ENCODE measurements around the gene UNK. TPM values are rescaled to one million over a fixed set of nuclear protein-coding genes. Genes with fewer than 3 reads are reported as not detected.

UNK gene
- total RNA-seq, 1 donor from 2014 or later, result 16.7 TPM

DNA sequence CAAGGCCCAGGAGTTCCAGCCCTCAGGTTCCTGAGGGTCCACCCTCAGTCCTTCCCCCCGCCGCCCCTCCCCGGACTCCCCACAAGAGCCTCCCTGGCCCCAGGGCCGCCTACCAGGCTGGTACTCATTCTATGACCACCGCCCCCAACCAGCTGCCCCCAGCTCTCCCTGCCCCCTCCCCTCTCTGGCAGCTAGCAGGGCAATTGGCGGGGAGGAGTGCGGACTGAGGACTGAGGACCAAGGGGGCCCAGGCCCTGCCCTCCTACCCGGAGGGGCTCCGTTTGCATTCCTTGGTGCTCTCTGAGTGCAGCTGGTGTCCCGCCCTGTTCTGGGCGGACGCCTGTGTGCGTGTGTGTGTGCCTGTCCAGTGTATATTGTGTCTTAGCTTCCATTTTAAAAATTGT, 40.5 kb downstream of the UNK start:
- Mint-ChIP-seq H3K27ac (ENCODE audit: unreplicated experiment) (no peak overlapping the region), H3K4me1 (ENCODE audit: low read depth, unreplicated experiment) (no peaks in the 10 kb centered on the region), H3K4me3 (ENCODE audit: unreplicated experiment) (no peak overlapping the region), H3K27me3 (ENCODE audit: low read depth, unreplicated experiment) (no peaks in the 10 kb centered on the region), H3K9me3 (ENCODE audit: unreplicated experiment) (no peaks in the 10 kb centered on the region), H3K36me3 (ENCODE audit: low read depth, unreplicated experiment) (peaks cover 6% of the 10 kb centered on the region)
- Histone ChIP-seq H3K27me3 (ENCODE audit: insufficient read depth, low read length) (no peaks in the 10 kb centered on the region), H4K20me1 (ENCODE audit: insufficient read depth, low read length) (no peaks in the 10 kb centered on the region), H3K9me3 (ENCODE audit: insufficient read depth, low read depth, low read length) (no peaks in the 10 kb centered on the region), H3K36me3 (ENCODE audit: insufficient read depth, low read length) (peaks cover 4% of the 10 kb centered on the region), H3K4me2 (ENCODE audit: low read length) (no peak overlapping the region), H3K79me2 (ENCODE audit: insufficient read depth, low read length) (no peaks in the 10 kb centered on the region), H2AFZ (ENCODE audit: low read depth, low read length) (no peak overlapping the region), H3K4me3 (ENCODE audit: insufficient read depth, low read depth, low read length) (no peak overlapping the region), H3K4me1 (ENCODE audit: insufficient read depth, low read length) (peaks cover 13% of the 10 kb centered on the region), H3K27ac (ENCODE audit: low read depth, low read length) (no peak overlapping the region), H3K9ac (ENCODE audit: low read length) (no peak overlapping the region)
- FAIRE-seq, result no peak
- DNase-seq (ENCODE audit: low read depth), result no peak
- TF ChIP-seq EZH2 (IDR thresholded peaks at IDR 0.05; ENCODE audit: insufficient read depth, low read length), result no peak

DNA sequence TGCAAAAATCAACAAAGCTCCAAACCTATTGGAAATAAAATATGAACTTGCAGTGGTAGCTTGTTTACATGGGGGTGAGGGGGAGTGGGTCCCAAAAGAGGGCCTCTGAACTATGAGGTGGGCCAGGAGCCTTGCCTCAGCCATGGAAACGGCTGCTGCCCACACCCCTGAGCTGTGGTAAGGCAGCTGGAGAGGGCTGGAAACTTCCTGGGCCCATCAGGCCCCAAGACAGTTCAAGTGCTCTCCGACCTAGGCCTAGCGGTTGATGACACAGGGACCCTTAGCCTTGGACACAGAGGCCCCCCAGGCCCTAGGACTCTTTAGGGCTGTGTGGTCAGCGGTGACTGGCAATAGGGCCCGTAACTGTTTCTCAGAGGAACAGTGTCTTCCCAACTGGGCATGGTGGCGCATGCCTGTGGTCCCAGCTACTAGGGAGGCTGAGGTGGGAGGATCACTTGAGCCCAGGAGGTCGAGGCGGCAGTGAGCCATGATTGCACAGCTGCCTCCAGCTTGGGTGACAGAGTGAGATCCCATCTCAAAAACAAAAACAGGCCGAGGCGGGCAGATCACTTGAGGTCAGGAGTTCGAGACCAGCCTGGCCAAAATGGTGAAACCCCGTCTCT, 41.3 kb downstream of the UNK start:
- H4K20me1 ChIP-seq (ENCODE audit: insufficient read depth, low read length), result no peaks in the 10 kb centered on the region
- H3K27ac Mint-ChIP-seq (ENCODE audit: unreplicated experiment), result no peak overlapping the region
- no peaks in the 10 kb centered on the region for H3K9me3 ChIP-seq (ENCODE audit: insufficient read depth, low read depth, low read length)
- H2AFZ ChIP-seq (ENCODE audit: low read depth, low read length), result no peak overlapping the region
- TF ChIP-seq EZH2 (IDR thresholded peaks at IDR 0.05; ENCODE audit: insufficient read depth, low read length), result no peak
- TF ChIP-seq, protein P1, sequence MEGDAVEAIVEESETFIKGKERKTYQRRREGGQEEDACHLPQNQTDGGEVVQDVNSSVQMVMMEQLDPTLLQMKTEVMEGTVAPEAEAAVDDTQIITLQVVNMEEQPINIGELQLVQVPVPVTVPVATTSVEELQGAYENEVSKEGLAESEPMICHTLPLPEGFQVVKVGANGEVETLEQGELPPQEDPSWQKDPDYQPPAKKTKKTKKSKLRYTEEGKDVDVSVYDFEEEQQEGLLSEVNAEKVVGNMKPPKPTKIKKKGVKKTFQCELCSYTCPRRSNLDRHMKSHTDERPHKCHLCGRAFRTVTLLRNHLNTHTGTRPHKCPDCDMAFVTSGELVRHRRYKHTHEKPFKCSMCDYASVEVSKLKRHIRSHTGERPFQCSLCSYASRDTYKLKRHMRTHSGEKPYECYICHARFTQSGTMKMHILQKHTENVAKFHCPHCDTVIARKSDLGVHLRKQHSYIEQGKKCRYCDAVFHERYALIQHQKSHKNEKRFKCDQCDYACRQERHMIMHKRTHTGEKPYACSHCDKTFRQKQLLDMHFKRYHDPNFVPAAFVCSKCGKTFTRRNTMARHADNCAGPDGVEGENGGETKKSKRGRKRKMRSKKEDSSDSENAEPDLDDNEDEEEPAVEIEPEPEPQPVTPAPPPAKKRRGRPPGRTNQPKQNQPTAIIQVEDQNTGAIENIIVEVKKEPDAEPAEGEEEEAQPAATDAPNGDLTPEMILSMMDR (IDR thresholded peaks at IDR 0.05; ENCODE audit: insufficient read depth, low read depth, low read length), result no peak
- H3K4me3 ChIP-seq (ENCODE audit: insufficient read depth, low read depth, low read length), result no peak overlapping the region
- H3K4me1 ChIP-seq (ENCODE audit: insufficient read depth, low read length), result peaks cover 13% of the 10 kb centered on the region
- no peaks in the 10 kb centered on the region for H3K9me3 Mint-ChIP-seq (ENCODE audit: unreplicated experiment)
- peaks cover under 1% of the 10 kb centered on the region for H3K36me3 ChIP-seq (ENCODE audit: insufficient read depth, low read length)
- peaks cover 5% of the 10 kb centered on the region for H3K36me3 Mint-ChIP-seq (ENCODE audit: low read depth, unreplicated experiment)
- no peaks in the 10 kb centered on the region for H3K27me3 Mint-ChIP-seq (ENCODE audit: low read depth, unreplicated experiment)
- H3K9ac ChIP-seq (ENCODE audit: low read length), result no peak overlapping the region
- no peak overlapping the region for H3K27ac ChIP-seq (ENCODE audit: low read depth, low read length)
- no peaks in the 10 kb centered on the region for H3K4me1 Mint-ChIP-seq (ENCODE audit: low read depth, unreplicated experiment)
- H3K4me2 ChIP-seq (ENCODE audit: low read length), result no peak overlapping the region
- FAIRE-seq, result no peak
- H3K4me3 Mint-ChIP-seq (ENCODE audit: unreplicated experiment), result no peak overlapping the region
- H3K27me3 ChIP-seq (ENCODE audit: insufficient read depth, low read length), result no peaks in the 10 kb centered on the region
- no peaks in the 10 kb centered on the region for H3K79me2 ChIP-seq (ENCODE audit: insufficient read depth, low read length)
- DNase-seq (ENCODE audit: low read depth), result no peak

DNA sequence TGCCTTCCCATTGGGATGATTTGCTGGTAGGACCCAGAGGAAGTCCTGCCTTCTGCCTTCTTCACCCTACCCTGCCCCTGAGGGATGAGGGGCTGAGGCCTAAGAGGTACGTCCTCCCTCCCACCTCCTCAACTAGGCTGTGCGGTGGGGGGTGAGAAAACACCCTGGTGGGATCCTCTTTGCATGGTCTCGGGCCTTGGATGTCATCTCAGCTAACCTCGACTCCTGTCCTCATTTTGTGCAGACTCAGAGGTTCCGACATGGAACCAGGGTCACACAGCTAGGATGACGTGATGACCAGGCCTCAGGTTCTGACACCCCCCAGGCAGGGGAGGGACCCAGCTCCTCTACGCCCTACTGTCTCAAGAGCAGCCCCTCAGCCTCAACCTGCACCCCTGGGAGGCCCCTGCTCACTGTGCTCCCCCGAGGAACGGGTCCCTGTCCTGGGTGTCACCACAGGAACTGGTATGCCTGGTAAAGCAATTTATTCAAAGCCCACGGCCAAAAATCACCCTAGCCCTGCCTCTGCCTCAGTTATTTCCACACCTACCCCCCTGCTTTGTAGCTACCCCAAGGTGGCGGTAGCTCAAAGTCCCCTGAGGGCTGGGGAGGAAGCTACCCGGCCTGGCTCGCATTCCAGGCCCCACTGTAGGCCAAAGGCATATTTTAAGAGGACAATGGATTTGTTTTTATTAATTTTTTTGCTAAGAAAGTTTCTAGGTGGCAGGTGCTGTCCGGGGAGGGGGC, 42.1 kb downstream of the UNK start:
- no peak overlapping the region for H3K27ac Mint-ChIP-seq (ENCODE audit: unreplicated experiment)
- no peak for FAIRE-seq
- Histone ChIP-seq H3K9me3 (ENCODE audit: insufficient read depth, low read depth, low read length) (no peaks in the 10 kb centered on the region), H3K4me1 (ENCODE audit: insufficient read depth, low read length) (peaks cover 13% of the 10 kb centered on the region), H3K27me3 (ENCODE audit: insufficient read depth, low read length) (no peaks in the 10 kb centered on the region), H4K20me1 (ENCODE audit: insufficient read depth, low read length) (no peaks in the 10 kb centered on the region), H3K36me3 (ENCODE audit: insufficient read depth, low read length) (no peaks in the 10 kb centered on the region), H3K4me2 (ENCODE audit: low read length) (no peak overlapping the region), H3K9ac (ENCODE audit: low read length) (no peak overlapping the region), H3K27ac (ENCODE audit: low read depth, low read length) (no peak overlapping the region), H3K79me2 (ENCODE audit: insufficient read depth, low read length) (no peaks in the 10 kb centered on the region), H3K4me3 (ENCODE audit: insufficient read depth, low read depth, low read length) (no peak overlapping the region), H2AFZ (ENCODE audit: low read depth, low read length) (no peak overlapping the region)
- H3K27me3 Mint-ChIP-seq (ENCODE audit: low read depth, unreplicated experiment), result no peaks in the 10 kb centered on the region
- H3K36me3 Mint-ChIP-seq (ENCODE audit: low read depth, unreplicated experiment), result peaks cover 5% of the 10 kb centered on the region
- no peak for TF ChIP-seq EZH2 (IDR thresholded peaks at IDR 0.05; ENCODE audit: insufficient read depth, low read length)
- TF ChIP-seq, protein P1 (IDR thresholded peaks at IDR 0.05; ENCODE audit: insufficient read depth, low read depth, low read length), result no peak
- no peak overlapping the region for H3K4me3 Mint-ChIP-seq (ENCODE audit: unreplicated experiment)
- DNase-seq (ENCODE audit: low read depth), result no peak
- no peaks in the 10 kb centered on the region for H3K4me1 Mint-ChIP-seq (ENCODE audit: low read depth, unreplicated experiment)
- no peaks in the 10 kb centered on the region for H3K9me3 Mint-ChIP-seq (ENCODE audit: unreplicated experiment)

All from astrocyte (in vitro differentiated cells and primary cell).